GM18498 (cell line): ENCODE measurements around the gene YAP1.

Source experiments
- ATAC-seq: cut with Tn5 transposase; IDR thresholded peaks from one replicate; pipeline ENCODE4 v1.9.1; 2021; ENCODE audit warnings: mild to moderate bottlenecking, moderate library complexity; ENCODE audit not compliant: unreplicated experiment

The YAP1 gene

DNA sequence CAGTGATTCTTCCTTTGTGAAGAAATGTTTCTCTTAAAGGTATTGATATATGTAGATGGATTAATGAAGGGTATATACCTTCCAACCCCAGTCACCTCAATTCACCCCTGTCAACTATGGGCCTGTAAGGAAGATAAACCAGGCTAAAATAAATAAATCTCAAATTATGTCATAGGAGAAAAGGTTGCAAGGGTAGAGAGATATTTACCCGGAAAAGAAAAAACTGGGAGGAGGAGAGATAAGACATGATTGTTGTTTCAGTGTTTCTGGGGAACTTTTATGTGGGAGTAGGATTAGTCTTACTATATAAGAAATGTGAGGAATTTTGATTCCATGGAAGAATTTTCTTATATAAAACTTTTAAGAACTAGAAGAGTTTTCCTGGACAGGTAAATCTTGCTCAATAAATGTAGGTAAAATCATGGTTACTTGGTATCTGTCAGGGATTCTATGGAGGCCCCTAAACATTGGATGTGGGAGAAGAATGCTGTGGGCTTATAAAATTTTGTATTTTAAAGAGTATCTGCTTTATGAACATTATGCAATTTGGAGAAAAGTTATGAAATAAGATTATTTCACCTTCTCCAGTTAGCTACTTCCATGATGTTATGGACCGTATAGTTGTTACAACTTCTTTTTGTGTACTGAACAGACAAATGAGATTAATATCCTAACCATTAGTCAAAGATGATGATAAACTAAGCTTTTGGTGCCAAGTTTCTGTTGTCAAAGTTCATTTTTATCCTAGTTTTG, 6.4 kb downstream of the YAP1 start:
- ATAC-seq, result no peak

DNA sequence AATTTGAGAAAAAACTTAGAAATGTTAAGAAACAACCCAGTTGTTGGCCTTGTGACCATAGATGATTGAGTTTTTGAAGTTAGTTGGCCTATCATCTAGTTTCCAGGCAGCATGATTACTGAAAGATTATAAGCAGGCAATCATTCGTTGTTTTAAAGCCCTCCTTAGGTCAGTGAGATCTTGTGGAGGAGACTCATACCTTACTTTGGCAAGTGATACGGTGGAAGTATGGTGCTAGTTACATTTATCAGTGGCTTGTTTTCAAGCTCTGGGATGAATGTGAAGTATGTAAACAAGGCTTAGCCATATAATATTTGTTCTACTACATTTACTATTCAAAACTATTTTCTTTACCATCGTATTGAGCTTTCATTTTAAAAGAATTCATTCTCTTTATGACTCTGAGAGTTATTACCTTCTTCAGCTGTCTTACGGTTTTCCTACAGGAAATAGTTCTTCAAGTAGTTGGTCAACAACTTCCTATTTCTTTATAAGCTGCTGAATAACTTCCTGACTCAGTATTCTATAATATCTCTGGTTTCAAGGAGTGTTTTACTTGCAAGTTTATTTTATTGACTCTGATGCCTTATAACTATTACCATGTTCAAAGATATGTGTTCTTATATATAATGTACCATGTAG, 7.3 kb downstream of the YAP1 start:
- ATAC-seq, result no peak

DNA sequence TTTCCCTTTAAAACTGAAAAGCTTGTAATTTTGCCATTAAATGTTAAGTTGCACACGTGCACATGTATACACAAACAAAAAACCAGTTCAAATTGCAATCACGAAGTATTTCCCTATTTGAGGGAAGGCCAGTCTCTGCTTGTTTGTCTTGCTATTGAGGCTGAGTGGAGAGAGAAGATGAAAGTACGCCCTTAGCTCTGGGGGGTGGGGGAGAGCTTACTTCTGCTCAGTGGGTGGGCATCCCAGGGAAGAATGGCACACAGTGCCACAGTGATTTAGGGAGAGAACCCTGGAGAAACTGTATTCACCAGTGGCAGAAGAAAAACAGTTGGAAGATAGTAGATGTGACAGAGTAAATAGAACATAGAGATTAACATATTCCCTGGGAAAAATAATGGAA, 8.7 kb downstream of the YAP1 start:
- no peak for ATAC-seq

DNA sequence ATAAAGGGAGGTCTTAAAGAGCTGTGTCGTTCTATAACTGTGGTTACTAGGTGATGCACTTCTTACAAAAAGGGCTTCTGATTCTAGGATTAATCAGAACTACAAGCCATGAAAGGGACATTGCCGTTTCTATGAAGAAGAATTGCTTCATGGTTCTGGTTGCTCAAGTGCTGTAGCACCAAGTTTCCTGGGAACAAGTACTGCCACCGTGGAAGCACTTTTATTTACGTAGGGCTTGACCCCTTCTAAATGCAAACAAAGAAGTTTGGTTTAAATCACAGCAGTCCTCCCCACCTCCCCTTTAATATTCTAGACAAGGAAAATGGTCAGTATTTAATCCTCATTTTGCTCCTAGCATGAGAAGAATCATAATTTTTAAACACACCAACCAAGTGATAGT, 9.8 kb downstream of the YAP1 start:
- no peak for ATAC-seq

DNA sequence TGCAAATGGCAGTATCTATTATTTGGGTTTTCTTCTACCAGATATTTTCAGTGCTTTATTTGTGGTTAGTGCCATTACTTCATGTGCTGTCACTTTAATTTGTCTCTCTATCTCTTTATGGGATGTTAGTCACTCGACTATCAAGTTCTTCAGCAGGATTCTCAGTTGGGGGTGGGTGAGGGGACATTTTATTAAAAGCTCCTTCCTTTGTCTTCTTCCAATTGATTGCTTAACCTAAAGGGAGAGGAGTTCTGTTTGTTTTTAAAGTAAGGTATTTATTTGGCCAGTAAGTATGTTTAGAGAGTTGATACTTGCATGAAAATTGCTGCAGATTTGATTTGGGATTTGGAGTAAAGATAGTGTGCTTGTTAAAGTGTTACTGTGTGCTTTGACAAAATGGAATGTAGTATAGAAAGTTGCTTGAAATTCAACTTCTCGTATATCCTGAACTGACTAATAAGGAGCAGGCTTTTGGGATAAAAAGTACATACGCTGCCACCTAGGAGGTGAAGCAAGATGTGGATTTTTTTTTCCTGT, 10.3 kb downstream of the YAP1 start:
- ATAC-seq, result no peak

DNA sequence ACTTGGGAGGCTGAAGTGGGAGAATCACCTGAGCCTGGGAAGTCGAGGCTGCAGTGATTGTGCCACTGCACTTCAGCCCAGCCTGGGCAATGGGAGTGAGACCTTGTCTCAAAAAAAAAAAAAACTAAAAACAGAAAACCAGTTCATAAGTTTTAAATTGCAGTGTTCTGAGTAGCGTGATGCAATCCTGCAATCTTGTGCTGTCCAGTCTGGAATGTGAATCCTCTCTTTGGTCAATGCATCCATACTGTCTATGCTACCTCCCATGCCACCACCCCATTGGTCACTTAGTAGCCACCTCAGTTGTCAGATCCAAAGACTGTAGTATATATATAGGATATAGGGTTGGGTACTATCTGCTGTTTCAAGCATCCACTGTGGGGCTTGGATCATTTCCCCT, 11.1 kb downstream of the YAP1 start:
- no peak for ATAC-seq

DNA sequence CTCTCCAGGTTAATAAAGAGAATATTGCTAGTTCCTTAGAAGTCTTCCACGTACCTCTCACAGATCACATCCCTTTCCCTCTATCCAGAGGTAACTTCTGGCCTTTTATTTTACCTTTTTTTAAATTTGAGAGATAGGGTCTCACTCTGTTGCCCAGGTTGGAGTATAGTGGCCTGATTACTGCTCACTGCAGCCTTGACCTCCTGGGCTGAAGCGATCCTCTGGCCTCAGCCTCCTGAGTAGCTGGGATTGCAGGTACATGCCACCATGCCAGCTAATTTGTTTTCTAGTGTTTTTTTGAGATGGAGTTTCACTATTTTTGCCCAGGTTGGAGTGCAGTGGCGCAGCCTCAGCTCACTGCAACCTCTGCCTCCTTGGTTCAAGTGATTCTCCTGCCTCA, 24.4 kb downstream of the YAP1 start:
- ATAC-seq, result no peak

DNA sequence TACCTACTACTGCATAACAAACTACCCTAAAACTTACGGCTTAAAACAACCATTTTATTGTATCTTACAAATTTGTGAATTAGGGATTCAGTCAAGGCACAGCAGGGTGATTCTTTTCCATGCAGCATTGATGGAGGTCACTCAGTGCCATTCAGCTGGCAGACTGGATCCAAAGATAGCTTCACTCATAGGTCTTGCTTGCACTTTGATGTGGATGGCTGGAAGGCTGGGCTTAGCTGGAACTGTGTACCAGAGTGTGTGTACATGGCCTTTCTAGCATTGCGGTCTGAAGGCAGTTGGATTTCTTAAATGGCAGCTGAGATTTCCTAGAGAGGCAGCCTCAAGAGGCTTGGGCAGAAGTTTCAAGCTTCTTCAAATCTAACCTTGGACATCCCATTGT, 25.0 kb downstream of the YAP1 start:
- ATAC-seq, result no peak

DNA sequence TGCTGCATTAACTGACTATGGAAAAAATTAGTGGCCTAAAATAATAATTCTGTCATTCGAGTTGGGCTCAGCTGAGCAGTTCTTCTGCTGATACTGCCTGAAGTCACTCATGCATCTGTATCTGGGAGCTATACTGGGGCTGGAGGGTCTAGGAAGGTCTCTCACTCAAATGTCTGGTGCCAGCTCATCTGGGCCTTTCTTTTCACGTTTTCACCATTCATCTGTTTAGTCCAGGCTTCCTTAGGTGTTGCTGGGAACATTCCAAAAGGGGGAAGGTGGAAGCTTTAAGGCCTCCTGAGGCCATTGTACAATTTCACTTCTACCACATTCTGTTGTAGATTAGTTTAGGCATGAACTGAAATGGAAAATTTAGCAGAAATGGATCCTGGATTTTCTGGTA, 28.0 kb downstream of the YAP1 start:
- no peak for ATAC-seq

DNA sequence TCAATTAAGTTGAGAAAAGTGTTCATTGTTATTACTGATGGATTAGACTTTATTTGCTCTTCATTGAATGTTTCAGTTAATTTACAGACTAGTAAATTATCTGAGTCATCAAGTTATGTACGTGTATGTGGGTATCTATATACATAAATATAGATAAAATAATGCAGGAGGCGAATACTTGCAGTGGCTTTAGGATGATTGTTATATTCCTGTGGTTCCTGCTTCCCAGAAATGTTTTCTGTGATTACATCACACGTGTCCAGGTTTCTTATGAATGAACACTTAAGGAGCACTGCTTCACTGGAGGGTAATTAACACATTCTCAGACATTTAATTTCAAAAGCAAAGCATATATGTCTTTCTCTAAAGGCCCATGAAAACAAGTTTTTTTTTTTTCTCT, 28.4 kb downstream of the YAP1 start:
- ATAC-seq, result no peak

DNA sequence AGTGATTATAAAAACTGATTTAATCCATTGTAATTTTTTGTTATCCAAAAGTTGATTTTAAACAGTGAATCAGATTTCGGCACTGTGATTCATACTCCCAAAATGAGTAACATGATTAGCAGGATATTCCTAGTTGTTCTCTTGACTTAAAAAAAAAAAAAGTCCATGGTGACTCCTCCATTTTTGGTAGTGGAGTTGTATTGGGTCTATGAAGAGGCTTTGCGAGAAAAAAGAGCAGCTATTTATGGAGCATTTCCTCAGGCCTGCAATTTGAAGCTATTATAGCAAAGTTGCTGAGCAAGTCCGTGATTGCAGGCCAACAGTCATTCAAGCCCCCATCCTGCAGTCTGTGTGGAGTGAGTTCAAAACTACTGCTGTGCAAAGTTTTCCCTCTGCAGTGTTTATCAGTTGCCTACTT, 28.8 kb downstream of the YAP1 start:
- ATAC-seq, result no peak

DNA sequence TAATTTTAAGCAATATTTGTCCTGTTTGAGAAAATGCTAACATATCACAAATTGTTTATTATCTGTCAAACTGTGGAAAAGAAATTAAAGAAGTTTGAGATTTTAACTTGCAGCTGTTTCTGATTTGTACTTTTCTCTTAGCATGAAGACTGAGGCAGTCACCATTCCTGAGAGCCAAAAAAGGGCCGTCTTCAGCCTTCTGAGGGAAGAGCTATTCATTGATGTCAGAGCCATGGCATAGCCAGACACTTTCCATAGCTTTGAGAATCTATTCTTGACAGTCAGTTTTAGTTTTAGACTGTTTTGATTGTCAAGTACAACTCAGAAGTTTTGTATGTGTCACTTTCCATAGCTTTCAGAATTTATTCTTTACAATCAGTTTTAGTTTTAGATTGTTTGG, 32.1 kb downstream of the YAP1 start:
- ATAC-seq, result no peak

DNA sequence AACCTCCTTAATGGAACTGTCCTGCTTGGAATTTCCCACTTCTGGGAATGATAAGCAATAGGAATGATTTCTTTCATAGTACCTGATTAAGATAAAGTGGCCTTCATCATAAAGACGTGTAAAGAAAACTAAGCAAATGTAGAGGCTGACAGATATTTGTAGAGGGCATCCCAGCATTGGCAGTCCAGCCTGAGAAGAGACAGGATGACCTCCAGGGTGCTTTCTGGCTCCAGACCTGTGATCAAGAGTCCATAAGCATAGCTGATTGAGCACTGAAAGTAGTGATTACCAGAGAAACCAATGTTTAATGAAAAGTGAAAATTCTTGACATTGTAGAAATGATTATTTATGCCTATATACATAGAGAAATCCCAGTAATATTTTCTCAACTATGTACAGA, 33.6 kb downstream of the YAP1 start:
- no peak for ATAC-seq

DNA sequence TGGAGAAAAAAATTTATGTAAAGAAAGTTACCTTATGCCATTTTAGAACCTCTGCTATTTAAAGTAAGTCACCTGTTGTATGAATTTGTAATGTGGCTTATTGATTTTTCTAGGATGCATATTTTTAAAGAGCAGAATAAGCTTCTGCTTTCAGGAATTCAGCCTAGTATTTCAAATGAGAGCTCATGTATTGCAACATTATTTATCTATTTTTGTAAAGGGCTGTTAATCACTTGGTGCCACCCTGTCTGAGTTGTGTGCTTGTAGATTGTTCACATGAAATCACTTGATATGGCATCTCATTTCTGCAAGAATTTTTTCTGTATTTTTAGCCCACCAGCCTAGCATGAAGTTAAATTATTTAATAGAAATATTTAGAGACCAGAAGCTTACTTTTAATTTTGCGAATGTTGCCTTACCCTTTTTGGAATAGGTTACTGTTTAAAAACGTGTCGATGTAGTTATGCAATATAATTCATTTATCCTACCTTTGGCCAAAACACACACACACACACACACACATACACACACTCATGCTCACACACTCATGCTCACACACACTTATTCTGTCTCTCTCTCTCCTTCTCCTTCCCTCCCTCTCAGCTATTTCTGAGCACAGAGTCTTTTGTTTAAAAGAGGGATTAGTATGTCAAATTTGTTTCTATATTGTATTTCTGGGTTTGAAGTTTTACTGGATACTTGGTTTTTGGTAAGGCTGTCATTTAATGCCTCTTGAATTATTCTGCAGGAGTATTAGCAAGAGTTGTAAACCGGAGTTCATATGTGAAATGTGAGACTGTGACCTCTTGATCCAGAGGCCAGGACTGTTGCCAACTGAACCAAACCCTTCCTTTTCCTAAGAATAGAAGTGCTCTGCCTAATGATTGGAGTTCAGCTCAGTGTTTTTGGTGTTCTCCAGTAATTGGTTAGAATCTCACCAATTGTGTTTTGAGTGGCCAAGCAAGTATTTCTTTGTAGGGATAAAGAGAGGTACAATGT, 34.4 kb downstream of the YAP1 start:
- ATAC-seq, result no peak

DNA sequence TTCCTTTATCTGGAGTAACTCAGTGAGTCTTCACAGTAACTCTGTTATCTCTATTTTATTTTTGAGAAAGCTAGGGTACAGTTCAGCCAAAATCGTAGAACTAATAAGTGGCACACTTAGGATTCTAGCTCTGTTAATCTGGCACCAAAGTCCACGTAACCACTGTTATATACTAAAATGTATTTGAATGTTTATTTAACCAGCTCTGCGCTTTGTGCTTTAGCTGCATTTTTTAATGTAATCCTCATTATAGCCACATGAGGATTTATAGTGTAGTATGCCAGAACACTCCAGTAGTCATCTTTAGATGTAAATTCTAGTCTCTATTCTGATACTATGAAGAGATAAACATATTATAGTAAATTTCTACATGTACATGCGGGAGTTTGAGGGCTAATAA, 36.8 kb downstream of the YAP1 start:
- no peak for ATAC-seq

DNA sequence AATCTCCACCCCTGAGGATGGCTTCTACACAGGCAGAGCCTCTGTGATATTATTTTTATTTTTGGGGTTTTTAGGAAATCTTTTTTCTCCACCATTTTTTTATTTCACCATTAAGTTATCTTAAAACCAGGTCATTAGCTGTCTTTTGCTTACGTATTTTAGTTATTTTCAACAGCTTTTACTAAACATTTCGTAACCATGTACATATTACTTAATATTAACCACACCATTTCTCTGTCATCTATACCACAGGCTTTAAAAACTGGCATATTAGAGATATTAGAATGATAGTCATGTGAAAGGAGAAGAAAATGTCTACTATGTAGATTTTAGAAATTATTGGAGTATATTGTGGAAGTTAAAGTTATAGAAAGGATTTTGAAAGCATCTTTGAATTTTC, 37.4 kb downstream of the YAP1 start:
- ATAC-seq, result no peak

DNA sequence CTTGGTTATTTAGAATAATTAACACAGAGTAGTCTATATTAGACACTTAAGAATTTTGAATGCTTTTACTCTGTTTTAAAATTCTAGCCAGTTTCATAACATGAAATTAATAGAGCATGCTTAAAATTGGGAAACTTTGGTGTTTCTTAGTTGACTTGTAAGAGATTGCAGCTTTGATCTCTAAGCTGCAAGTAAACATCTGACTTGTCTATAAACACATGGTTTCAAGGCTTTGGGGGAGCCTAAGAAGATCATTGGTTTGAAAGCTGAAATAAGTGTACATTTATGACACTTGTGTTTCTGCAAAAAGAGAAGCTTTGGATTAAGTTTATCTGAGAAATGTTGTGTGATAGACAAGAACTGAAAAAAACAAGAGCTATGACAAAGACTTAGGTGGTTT, 37.8 kb downstream of the YAP1 start:
- ATAC-seq, result no peak

DNA sequence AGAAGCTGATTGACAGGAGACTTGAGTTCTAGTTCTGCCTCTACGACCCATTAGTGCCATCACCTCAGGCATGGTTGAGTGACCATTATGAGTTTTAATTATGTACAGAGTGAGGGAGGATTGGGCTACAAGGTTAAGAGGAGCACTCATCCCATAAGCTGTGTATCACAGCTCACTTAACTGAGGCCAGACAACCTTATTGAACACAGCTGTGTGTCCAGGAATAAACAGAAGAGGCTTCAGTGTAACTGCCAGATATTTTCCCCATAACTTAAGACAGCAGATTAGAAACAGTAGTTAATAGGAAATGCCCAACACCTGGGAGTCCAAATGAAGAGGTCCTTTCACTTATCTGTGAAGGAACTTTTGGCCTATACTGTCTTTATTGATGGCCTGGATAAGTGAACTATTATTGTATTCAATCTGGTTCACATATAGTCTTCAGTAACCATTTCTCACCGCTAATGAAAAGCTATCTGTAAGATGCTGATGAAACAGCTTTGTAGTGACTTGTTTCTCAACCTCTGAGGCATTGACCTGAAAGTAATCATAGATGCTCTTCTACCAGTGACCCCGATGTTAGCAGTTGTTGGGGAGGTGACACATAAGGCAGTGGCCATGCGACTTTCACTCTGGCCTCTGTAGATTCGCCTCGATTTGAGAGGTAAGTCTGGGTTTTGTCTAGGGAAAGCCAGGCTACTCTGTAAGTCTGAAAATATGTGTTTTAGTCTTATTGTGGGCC, 41.7 kb downstream of the YAP1 start:
- ATAC-seq, result no peak

DNA sequence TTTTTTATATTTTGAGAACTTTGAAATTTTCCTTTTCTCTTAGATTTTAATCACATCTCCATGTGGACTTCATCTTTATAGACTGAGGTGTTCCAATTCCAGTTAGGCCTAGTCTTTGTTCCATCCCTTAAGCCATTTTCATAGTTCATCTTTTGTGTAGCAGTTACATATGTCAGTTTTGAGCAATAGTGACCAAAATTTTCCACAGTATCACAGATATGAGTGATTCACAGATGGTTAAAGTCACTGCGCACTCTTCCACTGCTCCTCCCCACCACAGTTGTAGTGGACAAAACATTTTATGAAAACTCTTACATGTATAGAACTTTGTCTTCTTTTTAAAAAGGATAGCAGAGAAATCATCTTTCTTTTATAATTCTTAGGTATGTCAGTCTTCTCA, 42.8 kb downstream of the YAP1 start:
- no peak for ATAC-seq

DNA sequence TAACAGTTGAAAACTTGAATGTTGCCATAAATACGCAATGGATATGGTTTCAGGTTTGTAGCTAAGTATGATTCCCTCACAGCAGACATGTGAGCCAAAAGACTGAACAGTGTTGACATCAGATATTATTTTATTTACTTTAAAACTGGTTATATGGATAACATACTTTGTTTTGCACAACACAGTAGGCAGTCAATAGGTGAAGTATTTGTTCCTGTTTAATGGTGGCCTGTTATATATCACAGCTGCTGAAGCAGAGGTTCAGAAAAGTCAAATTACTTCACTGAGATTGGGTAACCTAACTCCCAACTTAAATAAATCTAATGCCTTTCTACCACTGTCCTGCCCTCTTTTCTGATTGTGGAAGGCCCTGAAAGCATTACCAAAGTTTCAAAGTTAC, 44.6 kb downstream of the YAP1 start:
- ATAC-seq, result no peak

DNA sequence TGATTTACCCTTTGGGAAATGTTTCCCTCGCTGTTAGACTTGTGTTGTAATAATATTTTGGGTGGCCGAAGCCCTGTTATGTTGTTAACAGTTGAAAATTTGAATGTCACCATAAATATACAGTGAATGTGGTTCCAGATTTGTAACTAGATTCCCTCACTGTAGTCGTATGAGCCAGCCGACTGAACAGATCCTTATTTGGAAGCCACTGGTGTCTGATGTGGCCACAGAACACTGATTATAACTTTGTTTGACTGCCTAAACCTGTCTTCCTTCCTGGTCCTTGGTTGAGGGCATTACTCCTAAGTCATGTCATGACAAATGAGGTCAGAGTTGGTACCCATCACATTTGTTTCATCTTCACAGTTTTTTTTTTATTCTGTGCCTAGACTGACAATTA, 45.4 kb downstream of the YAP1 start:
- ATAC-seq, result no peak
